Body of pancreas (tissue), 4 donors: Measurements from ENCODE around the gene EPS8. TPM values are rescaled to one million over a fixed set of nuclear protein-coding genes. Genes with fewer than 3 reads are reported as not detected.

Experiments used
- ATAC-seq: fragments of 150-250 bp; one replicate; pipeline ENCODE4 v1.9.1; 2016
- DNase-seq, 4 donors: peaks; one replicate each; pipeline ENCODE4 v3.0.0-alpha.2; 2019
- H3K27ac ChIP-seq, 4 donors: fragments of 200-600 bp; sonication (generic); 1 replicate in 3 of 4; 2 replicates in 1 of 4; pipeline versions ENCODE4 v1.5.1 to v1.6.1; 2016 to 2019; ENCODE audit warnings: mild to moderate bottlenecking in 1 of 4, mixed read lengths in 1 of 4, moderate library complexity in 1 of 4
- H3K27me3 ChIP-seq, 2 donors: fragments of 200-600 bp; sonication (generic); one replicate each; pipeline ENCODE4 v1.6.0; 2016; ENCODE audit warnings: mild to moderate bottlenecking in 1 of 2
- H3K36me3 ChIP-seq, 2 donors: fragments of 200-600 bp; sonication (generic); replicated peaks in 1 of 2; 2 replicates each; pipeline ENCODE4 v1.5.1; 2016; ENCODE audit warnings: low read depth in 2 of 2; ENCODE audit not compliant: insufficient read depth in 1 of 2
- H3K4me1 ChIP-seq: fragments of 200-600 bp; sonication (generic); one replicate; pipeline ENCODE4 v1.6.0; 2016
- H3K4me3 ChIP-seq, 2 donors: fragments of 200-600 bp; sonication (generic); 1 replicate in 1 of 2; 2 replicates in 1 of 2; pipeline ENCODE4 v1.5.1; 2016 to 2019
- H3K9me3 ChIP-seq, 3 donors: fragments of 200-600 bp; sonication (generic); 1 replicate in 2 of 3; 2 replicates in 1 of 3; pipeline ENCODE4 v1.5.1; 2016
- POLR2A ChIP-seq, 3 donors: fragments of 450-650 bp; IDR thresholded peaks; one replicate each; pipeline ENCODE4 v1.6.1; 2016; ENCODE audit warnings: antibody characterized with exemption in 3 of 3, mild to moderate bottlenecking in 2 of 3
- WGBS, 2 donors: methylation state at CpG; one replicate each; pipeline ENCODE4 v1.1.5; 2017; 5-methylcytosine and 5-hydroxymethylcytosine counted together
- intact Hi-C: fragments of 100-400 bp; cut with DNase I; formaldehyde crosslinking; loops from one replicate; pipeline ENCODE4 v1.15.1; 2023
- total RNA-seq, 2 donors: library from RNA; depleted of rRNA; stranded (reverse); fragments of >200 nt; gene quantifications; one replicate each; pipeline ENCODE4 v1.1.0, GENCODE V29; 2016
- TF ChIP-seq, protein P1 (sequence below), 7 experiments: fragments of 450-650 bp in 4 of 7; fragments of 200-600 bp in 3 of 7; sonication (generic) in 3 of 7; IDR thresholded peaks; one replicate each; pipeline ENCODE4 v1.5.1; 2016 to 2019; ENCODE audit warnings: antibody characterized with exemption in 7 of 7

The EPS8 gene
- total RNA-seq, 2 donors from 2014 or later: 31.6 to 41.2 TPM

DNA sequence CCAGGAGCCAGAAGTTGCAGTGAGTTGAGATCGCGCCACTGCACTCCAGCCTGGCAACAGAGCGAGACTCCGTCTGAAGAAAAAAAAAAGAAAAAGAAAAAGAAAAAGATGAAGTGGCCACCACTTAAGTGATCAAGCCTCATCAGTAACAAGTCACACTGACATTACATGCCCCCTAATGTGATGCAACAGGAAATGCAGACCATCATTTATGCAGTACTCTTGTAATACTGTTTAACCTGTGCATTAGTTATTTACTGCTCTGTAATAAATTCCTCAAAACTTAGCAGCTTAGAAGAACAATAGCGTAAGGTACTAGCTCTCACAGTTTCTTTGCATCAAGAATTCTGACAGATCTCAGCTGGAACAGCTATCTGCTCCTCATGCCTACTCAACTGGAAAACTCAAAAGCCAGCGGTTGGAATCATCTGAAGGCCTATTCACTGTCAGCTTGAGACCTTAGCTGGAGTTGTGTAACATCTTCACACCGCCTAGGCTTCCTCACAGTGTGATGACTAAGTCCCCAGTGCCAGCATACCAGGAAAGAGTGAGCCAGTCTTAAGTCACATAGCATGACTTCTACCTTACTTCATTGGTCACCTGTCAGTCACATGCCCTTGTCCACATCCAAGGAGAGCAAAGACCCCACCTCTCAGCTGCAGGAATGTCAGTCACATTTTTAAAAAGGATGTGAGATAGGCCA is 31.5 kb downstream of the EPS8 start:
- intact Hi-C loops: no loop called here
- no peak for ATAC-seq
- 94 to 98% methylated on average over 7 of the region's 7 CpGs for WGBS, 2 donors

DNA sequence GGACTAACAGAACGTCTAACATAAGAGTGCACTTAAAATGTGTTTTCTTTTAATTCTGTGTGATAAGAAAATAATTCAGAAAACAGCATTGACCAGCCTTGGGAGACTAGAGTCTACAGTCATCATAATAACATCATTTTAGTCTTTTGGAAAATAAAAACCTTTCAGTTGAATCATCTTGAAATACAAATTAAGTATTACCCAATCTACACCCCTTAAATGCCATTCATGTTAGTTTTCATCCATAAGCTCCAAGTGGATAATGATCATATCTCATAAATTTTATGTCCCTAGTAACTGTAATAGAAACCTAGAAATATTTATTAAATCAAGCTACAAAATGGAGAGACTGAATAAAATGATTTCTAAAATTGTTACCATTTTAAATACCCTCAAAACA is 32.4 kb downstream of the EPS8 start:
- no peak overlapping the region for H3K4me3 ChIP-seq
- H3K9me3 ChIP-seq: no peaks in the 10 kb centered on the region
- no peaks in the 10 kb centered on the region for H3K4me1 ChIP-seq
- 58 to 73% methylated on average over 1 of the region's 1 CpG for WGBS, 2 donors
- TF ChIP-seq, protein P1, sequence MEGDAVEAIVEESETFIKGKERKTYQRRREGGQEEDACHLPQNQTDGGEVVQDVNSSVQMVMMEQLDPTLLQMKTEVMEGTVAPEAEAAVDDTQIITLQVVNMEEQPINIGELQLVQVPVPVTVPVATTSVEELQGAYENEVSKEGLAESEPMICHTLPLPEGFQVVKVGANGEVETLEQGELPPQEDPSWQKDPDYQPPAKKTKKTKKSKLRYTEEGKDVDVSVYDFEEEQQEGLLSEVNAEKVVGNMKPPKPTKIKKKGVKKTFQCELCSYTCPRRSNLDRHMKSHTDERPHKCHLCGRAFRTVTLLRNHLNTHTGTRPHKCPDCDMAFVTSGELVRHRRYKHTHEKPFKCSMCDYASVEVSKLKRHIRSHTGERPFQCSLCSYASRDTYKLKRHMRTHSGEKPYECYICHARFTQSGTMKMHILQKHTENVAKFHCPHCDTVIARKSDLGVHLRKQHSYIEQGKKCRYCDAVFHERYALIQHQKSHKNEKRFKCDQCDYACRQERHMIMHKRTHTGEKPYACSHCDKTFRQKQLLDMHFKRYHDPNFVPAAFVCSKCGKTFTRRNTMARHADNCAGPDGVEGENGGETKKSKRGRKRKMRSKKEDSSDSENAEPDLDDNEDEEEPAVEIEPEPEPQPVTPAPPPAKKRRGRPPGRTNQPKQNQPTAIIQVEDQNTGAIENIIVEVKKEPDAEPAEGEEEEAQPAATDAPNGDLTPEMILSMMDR (IDR thresholded peaks at IDR 0.05): no peak
- H3K27ac ChIP-seq: no peak overlapping the region
- no peaks in the 10 kb centered on the region for H3K27me3 ChIP-seq
- ATAC-seq: no peak
- intact Hi-C loops: no loop called here
- H3K36me3 ChIP-seq: no peaks in the 10 kb centered on the region
- DNase-seq: no peak

More for the DNA sequence above, 31.5 kb downstream of the EPS8 start:
- TF ChIP-seq POLR2A (IDR thresholded peaks at IDR 0.05): no peak
- TF ChIP-seq, protein P1 (IDR thresholded peaks at IDR 0.05): no peak
- H3K9me3 ChIP-seq: no peaks in the 10 kb centered on the region
- no peak overlapping the region for H3K27ac ChIP-seq
- H3K4me3 ChIP-seq: no peak overlapping the region
- no peaks in the 10 kb centered on the region for H3K27me3 ChIP-seq
- no peaks in the 10 kb centered on the region for H3K36me3 ChIP-seq
- peak in 1 of 4 donors; percentile 21 for DNase-seq
- H3K4me1 ChIP-seq: no peaks in the 10 kb centered on the region

DNA sequence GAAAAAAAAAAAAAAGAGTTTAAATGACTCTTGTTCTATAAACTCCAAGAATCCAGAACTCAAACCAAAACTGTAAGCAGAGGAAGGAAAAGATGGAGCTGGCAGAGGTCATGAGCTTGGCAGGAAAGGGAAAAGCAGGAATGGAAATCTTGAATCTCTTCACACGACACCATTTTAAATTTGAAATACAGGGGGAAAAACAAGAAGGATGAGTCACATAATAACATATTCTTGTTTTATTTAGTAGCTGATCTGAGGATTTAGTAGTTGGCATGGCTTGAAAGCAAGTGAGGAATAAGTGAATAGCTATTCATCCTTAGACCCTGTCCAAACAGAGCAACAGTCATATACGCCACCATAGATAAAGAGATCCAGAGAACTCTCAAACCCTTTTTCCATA is 35.0 kb downstream of the EPS8 start:
- intact Hi-C loops: no loop called here
- no peak for DNase-seq
- H3K36me3 ChIP-seq: no peaks in the 10 kb centered on the region
- ATAC-seq: no peak
- H3K27me3 ChIP-seq: no peaks in the 10 kb centered on the region
- H3K9me3 ChIP-seq: no peaks in the 10 kb centered on the region
- no peaks in the 10 kb centered on the region for H3K4me1 ChIP-seq
- H3K4me3 ChIP-seq: no peak overlapping the region
- WGBS, 2 donors: 73 to 80% methylated on average over 2 of the region's 2 CpGs
- no peak overlapping the region for H3K27ac ChIP-seq
- no peak for TF ChIP-seq POLR2A (IDR thresholded peaks at IDR 0.05)
- TF ChIP-seq, protein P1 (IDR thresholded peaks at IDR 0.05): no peak

DNA sequence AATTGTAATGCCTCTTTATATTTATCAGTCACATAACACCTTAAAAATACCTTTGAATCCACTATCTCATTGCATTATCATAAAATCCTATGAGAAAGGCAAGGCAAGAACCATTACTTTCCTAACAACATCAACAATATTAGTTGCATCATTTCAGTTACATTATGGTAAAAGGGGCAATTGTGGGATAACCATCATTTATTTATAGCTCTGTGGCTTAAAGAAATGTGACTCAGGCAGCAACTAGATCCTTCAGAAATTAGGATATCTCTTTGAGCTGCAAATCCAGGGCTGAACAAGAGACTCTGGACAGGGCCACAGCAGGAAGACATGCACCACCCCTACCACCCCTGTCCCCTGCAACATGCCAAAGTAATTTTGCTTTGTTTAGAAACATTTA is 36.4 kb downstream of the EPS8 start:
- no peak for TF ChIP-seq POLR2A (IDR thresholded peaks at IDR 0.05)
- TF ChIP-seq, protein P1 (IDR thresholded peaks at IDR 0.05): no peak
- no peak for DNase-seq
- H3K4me3 ChIP-seq: no peak overlapping the region

DNA sequence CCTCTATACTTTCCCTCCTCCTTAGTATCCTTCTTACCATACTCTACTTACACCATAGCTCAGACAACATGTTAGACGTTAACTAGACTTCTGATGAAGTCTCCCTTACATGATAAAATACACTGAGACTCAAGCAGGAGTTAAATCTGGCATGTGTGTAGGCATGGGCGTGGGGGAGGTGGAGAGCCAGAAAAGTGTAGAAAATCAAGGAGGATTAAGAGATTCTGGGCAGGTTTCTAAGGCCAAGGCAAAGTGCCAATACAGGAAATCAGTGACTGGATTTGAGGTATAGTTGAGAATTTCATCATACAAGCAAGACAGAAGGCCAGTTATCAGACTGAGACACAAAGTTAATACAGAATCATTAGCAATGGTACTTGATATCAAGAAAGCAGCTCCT is 37.4 kb downstream of the EPS8 start:
- Histone ChIP-seq H3K4me1 (no peaks in the 10 kb centered on the region), H3K36me3 (no peaks in the 10 kb centered on the region), H3K27ac (no peak overlapping the region), H3K9me3 (no peaks in the 10 kb centered on the region), H3K4me3 (no peak overlapping the region), H3K27me3 (no peaks in the 10 kb centered on the region)
- intact Hi-C loops: no loop called here
- TF ChIP-seq, protein P1 (IDR thresholded peaks at IDR 0.05): no peak
- no peak for TF ChIP-seq POLR2A (IDR thresholded peaks at IDR 0.05)
- WGBS, 2 donors: 81 to 89% methylated on average over 2 of the region's 2 CpGs
- DNase-seq: no peak
- no peak for ATAC-seq

More for the DNA sequence above, 36.4 kb downstream of the EPS8 start:
- no peaks in the 10 kb centered on the region for H3K4me1 ChIP-seq
- H3K9me3 ChIP-seq: no peaks in the 10 kb centered on the region
- intact Hi-C loops: no loop called here
- no peaks in the 10 kb centered on the region for H3K36me3 ChIP-seq
- no peak overlapping the region for H3K27ac ChIP-seq
- no peaks in the 10 kb centered on the region for H3K27me3 ChIP-seq
- ATAC-seq: no peak
